Testis (tissue), 2 donors: Measurements from ENCODE around the gene FBXO30.

Experiments used
- POLR2A ChIP-seq: fragments of 450-650 bp; IDR thresholded peaks from one replicate; pipeline ENCODE4 v1.6.1; 2017; ENCODE audit warnings: antibody characterized with exemption, mild to moderate bottlenecking, moderate library complexity
- TF ChIP-seq, protein P1 (sequence below), 3 experiments: fragments of 450-650 bp in 2 of 3; fragments of 200-600 bp in 1 of 3; sonication (generic) in 1 of 3; IDR thresholded peaks; one replicate each; pipeline ENCODE4 v1.5.1; 2016 to 2019; ENCODE audit warnings: antibody characterized with exemption in 3 of 3, mild to moderate bottlenecking in 2 of 3, moderate library complexity in 1 of 3

DNA sequence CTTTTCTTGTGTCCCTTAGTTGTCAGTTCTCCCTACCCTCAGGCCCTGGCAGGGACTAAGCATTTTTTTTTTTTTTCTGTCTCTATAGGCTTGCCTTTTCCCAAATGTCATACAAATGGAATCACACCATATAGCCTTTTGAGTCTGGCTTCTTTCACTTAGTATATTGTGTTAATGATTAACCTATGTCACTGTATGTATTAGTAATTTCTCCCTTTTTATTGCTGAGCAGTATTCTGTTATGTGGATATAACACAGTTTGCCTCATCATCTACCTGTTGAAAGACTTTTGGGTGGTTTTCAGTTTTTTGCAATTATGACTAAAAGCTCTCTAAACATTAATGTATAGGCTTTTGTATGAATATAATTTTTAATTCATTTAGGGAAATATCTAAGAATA lies 16.0 kb upstream of the FBXO30 start:
- no peak for TF ChIP-seq POLR2A
- TF ChIP-seq, protein P1, sequence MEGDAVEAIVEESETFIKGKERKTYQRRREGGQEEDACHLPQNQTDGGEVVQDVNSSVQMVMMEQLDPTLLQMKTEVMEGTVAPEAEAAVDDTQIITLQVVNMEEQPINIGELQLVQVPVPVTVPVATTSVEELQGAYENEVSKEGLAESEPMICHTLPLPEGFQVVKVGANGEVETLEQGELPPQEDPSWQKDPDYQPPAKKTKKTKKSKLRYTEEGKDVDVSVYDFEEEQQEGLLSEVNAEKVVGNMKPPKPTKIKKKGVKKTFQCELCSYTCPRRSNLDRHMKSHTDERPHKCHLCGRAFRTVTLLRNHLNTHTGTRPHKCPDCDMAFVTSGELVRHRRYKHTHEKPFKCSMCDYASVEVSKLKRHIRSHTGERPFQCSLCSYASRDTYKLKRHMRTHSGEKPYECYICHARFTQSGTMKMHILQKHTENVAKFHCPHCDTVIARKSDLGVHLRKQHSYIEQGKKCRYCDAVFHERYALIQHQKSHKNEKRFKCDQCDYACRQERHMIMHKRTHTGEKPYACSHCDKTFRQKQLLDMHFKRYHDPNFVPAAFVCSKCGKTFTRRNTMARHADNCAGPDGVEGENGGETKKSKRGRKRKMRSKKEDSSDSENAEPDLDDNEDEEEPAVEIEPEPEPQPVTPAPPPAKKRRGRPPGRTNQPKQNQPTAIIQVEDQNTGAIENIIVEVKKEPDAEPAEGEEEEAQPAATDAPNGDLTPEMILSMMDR (IDR thresholded peaks at IDR 0.05), result no peak
